Uterus (tissue), 2 donors: ENCODE results near the gene COL4A3.

Experiments
- CTCF ChIP-seq, 4 experiments: fragments of 200-600 bp in 2 of 4; fragments of 450-650 bp in 2 of 4; sonication (generic) in 2 of 4; IDR thresholded peaks; one replicate each; pipeline ENCODE4 v1.5.1; 2016 to 2019; ENCODE audit warnings: antibody characterized with exemption in 4 of 4, mild to moderate bottlenecking in 2 of 4, moderate library complexity in 1 of 4
- POLR2A ChIP-seq, 2 donors: fragments of 450-650 bp; IDR thresholded peaks; one replicate each; pipeline ENCODE4 v1.6.1; 2016; ENCODE audit warnings: antibody characterized with exemption in 2 of 2, mild to moderate bottlenecking in 1 of 2, moderate library complexity in 1 of 2

GRCh38 chr2:227206406-227206805, 42.0 kb downstream of the COL4A3 start:
- TF ChIP-seq CTCF (IDR thresholded peaks at IDR 0.05) = no peak
- no peak for TF ChIP-seq POLR2A (IDR thresholded peaks at IDR 0.05)
